Liver (tissue), 9 donors: ENCODE data around the gene RNF212. TPM values are rescaled to one million over a fixed set of nuclear protein-coding genes. Genes with fewer than 3 reads are reported as not detected.

ENCODE experiments used
- DNase-seq: peaks from one replicate; pipeline ENCODE4 v3.0.0-alpha.2; 2017; ENCODE audit warnings: low spot score
- H3K27ac ChIP-seq, 2 donors: one replicate each; pipeline ENCODE4 v1.7.0; 2013; ENCODE audit warnings: inconsistent platforms in 2 of 2, low read length in 2 of 2, control low read depth in 1 of 2, low read depth in 1 of 2, mild to moderate bottlenecking in 1 of 2
- H3K27me3 ChIP-seq, 4 donors: one replicate each; pipeline versions ENCODE4 v1.6.1 to v1.7.0; 2013; ENCODE audit warnings: low read length in 3 of 4, inconsistent platforms in 1 of 4, mild to moderate bottlenecking in 1 of 4, moderate library complexity in 1 of 4; ENCODE audit not compliant: control insufficient read depth in 4 of 4, insufficient read depth in 4 of 4
- H3K36me3 ChIP-seq, 4 donors: one replicate each; pipeline versions ENCODE4 v1.6.1 to v1.7.0; 2013; ENCODE audit warnings: low read length in 3 of 4, mild to moderate bottlenecking in 3 of 4, low read depth in 1 of 4, moderate library complexity in 1 of 4; ENCODE audit not compliant: control insufficient read depth in 4 of 4, insufficient read depth in 3 of 4
- H3K4me1 ChIP-seq, 4 donors: one replicate each; pipeline versions ENCODE4 v1.6.1 to v1.7.0; 2013; ENCODE audit warnings: low read length in 3 of 4, mild to moderate bottlenecking in 3 of 4, moderate library complexity in 1 of 4; ENCODE audit not compliant: control insufficient read depth in 4 of 4, insufficient read depth in 4 of 4
- H3K4me3 ChIP-seq, 3 donors: one replicate each; pipeline versions ENCODE4 v1.6.1 to v1.7.0; 2013; ENCODE audit warnings: low read length in 3 of 3, control low read depth in 1 of 3, low read depth in 1 of 3, mild to moderate bottlenecking in 1 of 3
- H3K9ac ChIP-seq, 2 donors: one replicate each; pipeline ENCODE4 v1.7.0; 2013; ENCODE audit warnings: low read length in 2 of 2, mild to moderate bottlenecking in 2 of 2, moderate library complexity in 2 of 2, control low read depth in 1 of 2, low read depth in 1 of 2
- H3K9me3 ChIP-seq, 4 donors: one replicate each; pipeline versions ENCODE4 v1.6.1 to v1.7.0; 2013; ENCODE audit warnings: low read length in 3 of 4; ENCODE audit not compliant: control insufficient read depth in 4 of 4
- ATF3 ChIP-seq: IDR thresholded peaks from 2 replicates; pipeline ENCODE4 v1.6.1; 2016; ENCODE audit warnings: antibody characterized with exemption
- CTCF ChIP-seq: fragments of 150-350 bp; IDR thresholded peaks from 2 replicates; pipeline ENCODE4 v1.5.1; 2017; ENCODE audit warnings: improper control_type of control experiment, low read depth, low read length; ENCODE audit not compliant: missing input control
- EGR1 ChIP-seq, 2 donors: IDR thresholded peaks; 2 replicates each; pipeline ENCODE4 v1.6.1; 2016 to 2018; ENCODE audit warnings: antibody characterized with exemption in 2 of 2, low read depth in 2 of 2
- FOXA1 ChIP-seq: IDR thresholded peaks from 2 replicates; pipeline ENCODE4 v1.6.1; 2016; ENCODE audit warnings: antibody characterized with exemption
- FOXA2 ChIP-seq: IDR thresholded peaks from 2 replicates; pipeline ENCODE4 v1.6.1; 2016; ENCODE audit warnings: antibody characterized with exemption
- GABPA ChIP-seq, 2 donors: IDR thresholded peaks in 1 of 2; conservative IDR thresholded peaks in 1 of 2; 2 replicates each; pipeline ENCODE4 v1.6.1; 2016; ENCODE audit warnings: antibody characterized with exemption in 2 of 2, mild to moderate bottlenecking in 1 of 2, moderate library complexity in 1 of 2
- HNF4A ChIP-seq, 2 donors: conservative IDR thresholded peaks; 2 replicates each; pipeline ENCODE4 v1.6.1; 2016; ENCODE audit warnings: antibody characterized with exemption in 2 of 2, mild to moderate bottlenecking in 2 of 2
- HNF4G ChIP-seq: IDR thresholded peaks from 2 replicates; pipeline ENCODE4 v1.6.1; 2016; ENCODE audit warnings: antibody characterized with exemption
- JUND ChIP-seq, 2 donors: IDR thresholded peaks; 2 replicates each; pipeline ENCODE4 v1.6.1; 2016; ENCODE audit warnings: antibody characterized with exemption in 2 of 2
- MAX ChIP-seq: IDR thresholded peaks from 2 replicates; pipeline ENCODE4 v1.6.1; 2016; ENCODE audit warnings: antibody characterized with exemption
- NR2F2 ChIP-seq: IDR thresholded peaks from 2 replicates; pipeline ENCODE4 v1.6.1; 2016; ENCODE audit warnings: antibody characterized with exemption
- RAD21 ChIP-seq, 2 donors: IDR thresholded peaks; 2 replicates each; pipeline ENCODE4 v1.6.1; 2016; ENCODE audit warnings: antibody characterized with exemption in 2 of 2, mild to moderate bottlenecking in 2 of 2
- REST ChIP-seq: IDR thresholded peaks from 2 replicates; pipeline ENCODE4 v1.6.1; 2016; ENCODE audit warnings: antibody characterized with exemption, mild to moderate bottlenecking
- RXRA ChIP-seq, 2 donors: IDR thresholded peaks; 2 replicates each; pipeline ENCODE4 v1.6.1; 2017 to 2018; ENCODE audit warnings: antibody characterized with exemption in 2 of 2, mild to moderate bottlenecking in 1 of 2
- SP1 ChIP-seq: IDR thresholded peaks from 2 replicates; pipeline ENCODE4 v1.6.1; 2018; ENCODE audit warnings: antibody characterized with exemption, mild to moderate bottlenecking
- TAF1 ChIP-seq: conservative IDR thresholded peaks from 2 replicates; pipeline ENCODE4 v1.6.1; 2016; ENCODE audit warnings: antibody characterized with exemption, mild to moderate bottlenecking
- YY1 ChIP-seq: IDR thresholded peaks from 2 replicates; pipeline ENCODE4 v1.6.1; 2016; ENCODE audit warnings: antibody characterized with exemption, mild to moderate bottlenecking
- ZBTB33 ChIP-seq: IDR thresholded peaks from 2 replicates; pipeline ENCODE4 v1.6.1; 2016; ENCODE audit warnings: antibody characterized with exemption
- WGBS: extraction: QIAGEN DNeasy Blood & Tissue Kit; methylation state at CpG from one replicate; pipeline ENCODE4 v1.1.7; 2013; 5-methylcytosine and 5-hydroxymethylcytosine counted together
- polyA plus RNA-seq, 2 donors: library from polyadenylated mRNA; stranded (reverse) in 1 of 2; unstranded in 1 of 2; fragments of 200-250 nt in 1 of 2; fragments of >200 nt in 1 of 2; fragmentation: Nextera tagmentation in 1 of 2; extraction: Ambion mirVana in 1 of 2; gene quantifications; one replicate each; pipeline versions ENCODE4 v1.2.1 to v1.2.3, GENCODE V29; 2013 to 2015
- total RNA-seq, 2 donors: library from RNA; depleted of rRNA; stranded (reverse); fragments of >200 nt; gene quantifications; one replicate each; pipeline ENCODE4 v1.2.3, GENCODE V29; 2014
- donor health status: healthy.
- donor health status: healthy.
- donor health status: healthy.
- donor health status: healthy.
- donor health status: healthy.

The RNF212 gene
- total and polyA plus RNA-seq, 4 donors: 0.32 to 0.47 (median 0.38) TPM; not detected in 1

GRCh38 chr4:1153567-1154090, 40.3 kb upstream of the RNF212 start:
- Histone ChIP-seq H3K36me3 (no peaks in the 10 kb centered on the region), H3K27me3 (no peaks in the 10 kb centered on the region), H3K27ac (no peak overlapping the region), H3K4me3 (no peak overlapping the region), H3K4me1 (peaks cover 0 to 2% (median 0%) of the 10 kb centered on the region in 4 donors), H3K9me3 (peaks cover 0 to 6% (median 4%) of the 10 kb centered on the region in 4 donors), H3K9ac (no peak overlapping the region)
- WGBS: 60% methylated on average over 11 of the region's 11 CpGs
- DNase-seq: no peak
- TF ChIP-seq EGR1 (IDR thresholded peaks at IDR 0.05; ENCODE audit: low read depth in 2 of 2): no peak
- no peak for TF ChIP-seq RXRA (IDR thresholded peaks at IDR 0.05)
- no peak for TF ChIP-seq HNF4G
- TF ChIP-seq NR2F2: no peak
- TF ChIP-seq CTCF: no peak

GRCh38 chr4:1152290-1152689, 38.9 kb upstream of the RNF212 start:
- H3K9ac ChIP-seq: no peak overlapping the region
- H3K27me3 ChIP-seq: no peaks in the 10 kb centered on the region
- no peaks in the 10 kb centered on the region for H3K36me3 ChIP-seq
- no peak for DNase-seq
- TF ChIP-seq CTCF (no peak), SP1 (no peak), ZBTB33 (no peak), RAD21 (IDR thresholded peaks at IDR 0.05) (no peak), ATF3 (no peak), GABPA (IDR thresholded peaks at IDR 0.05 in 1 of 2, conservative IDR thresholded peaks at IDR 0.05 in 1 of 2) (no peak), YY1 (no peak), FOXA1 (no peak), REST (no peak), TAF1 (no peak), HNF4A (conservative IDR thresholded peaks at IDR 0.05) (no peak), EGR1 (IDR thresholded peaks at IDR 0.05; ENCODE audit: low read depth in 2 of 2) (no peak), NR2F2 (no peak), HNF4G (no peak), MAX (no peak), JUND (IDR thresholded peaks at IDR 0.05) (no peak), RXRA (IDR thresholded peaks at IDR 0.05) (no peak), FOXA2 (no peak)
- no peak overlapping the region for H3K4me3 ChIP-seq
- peaks cover 0 to 2% (median 0%) of the 10 kb centered on the region in 4 donors for H3K4me1 ChIP-seq
- 68% methylated on average over 6 of the region's 6 CpGs for WGBS
- no peaks in the 10 kb centered on the region for H3K9me3 ChIP-seq
- H3K27ac ChIP-seq: no peak overlapping the region
